ENCODE data around the gene PLEKHG5.

Gene PLEKHG5

DNA sequence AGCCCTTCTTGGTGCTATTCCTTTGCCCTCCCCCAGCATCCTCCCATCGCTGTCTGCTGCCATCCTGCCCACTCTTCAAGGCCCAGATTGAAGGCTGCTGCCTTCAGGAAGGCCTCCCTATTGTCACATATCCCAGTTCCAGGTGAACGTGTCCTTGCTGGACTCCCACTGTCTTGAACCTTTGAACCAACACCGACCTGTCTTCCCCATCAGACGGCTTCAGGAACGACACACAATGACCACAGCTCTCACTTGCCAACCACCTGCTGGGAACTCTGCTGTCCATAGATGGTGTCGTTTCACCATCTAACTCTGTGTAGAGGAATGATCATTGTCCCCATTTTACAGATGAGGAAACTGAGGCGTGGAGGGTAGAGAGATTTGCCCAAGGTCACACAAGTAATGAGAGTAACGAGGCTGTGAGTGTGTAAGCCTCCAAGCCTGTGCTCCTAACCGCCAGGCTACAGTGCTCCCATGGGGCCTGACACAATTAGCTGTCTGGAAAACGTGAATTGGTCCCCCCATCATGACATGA lies 9.9 kb upstream of the PLEKHG5 start:
- no peak overlapping the region for H3K4me3 ChIP-seq (ENCODE audit: insufficient read depth, low read length, poor library complexity, severe bottlenecking)
- no peaks in the 10 kb centered on the region for H3K79me2 ChIP-seq (ENCODE audit: insufficient read depth, low read length)
- no peak overlapping the region for H3K9ac ChIP-seq (ENCODE audit: low read length)
- no peaks in the 10 kb centered on the region for H3K9me3 ChIP-seq (ENCODE audit: insufficient read depth, low read length)
- no peaks in the 10 kb centered on the region for H3K27me3 ChIP-seq (ENCODE audit: low read length)
- no peak overlapping the region for H3K27ac ChIP-seq (ENCODE audit: low read depth, low read length)
- no peak overlapping the region for H2AFZ ChIP-seq (ENCODE audit: low read depth, low read length, severe bottlenecking)
- H3F3A ChIP-seq (ENCODE audit: insufficient read depth): no peaks in the 10 kb centered on the region
- no peaks in the 10 kb centered on the region for H4K20me1 ChIP-seq (ENCODE audit: low read depth, low read length)
- no peaks in the 10 kb centered on the region for H3K36me3 ChIP-seq (ENCODE audit: low read length)
- no peaks in the 10 kb centered on the region for H3K9me2 ChIP-seq (replicated peaks; ENCODE audit: insufficient read depth, low read length)
- no peak for TF ChIP-seq EZH2phosphoT487 (conservative IDR thresholded peaks at IDR 0.05; ENCODE audit: low read length)
- TF ChIP-seq, protein P1, sequence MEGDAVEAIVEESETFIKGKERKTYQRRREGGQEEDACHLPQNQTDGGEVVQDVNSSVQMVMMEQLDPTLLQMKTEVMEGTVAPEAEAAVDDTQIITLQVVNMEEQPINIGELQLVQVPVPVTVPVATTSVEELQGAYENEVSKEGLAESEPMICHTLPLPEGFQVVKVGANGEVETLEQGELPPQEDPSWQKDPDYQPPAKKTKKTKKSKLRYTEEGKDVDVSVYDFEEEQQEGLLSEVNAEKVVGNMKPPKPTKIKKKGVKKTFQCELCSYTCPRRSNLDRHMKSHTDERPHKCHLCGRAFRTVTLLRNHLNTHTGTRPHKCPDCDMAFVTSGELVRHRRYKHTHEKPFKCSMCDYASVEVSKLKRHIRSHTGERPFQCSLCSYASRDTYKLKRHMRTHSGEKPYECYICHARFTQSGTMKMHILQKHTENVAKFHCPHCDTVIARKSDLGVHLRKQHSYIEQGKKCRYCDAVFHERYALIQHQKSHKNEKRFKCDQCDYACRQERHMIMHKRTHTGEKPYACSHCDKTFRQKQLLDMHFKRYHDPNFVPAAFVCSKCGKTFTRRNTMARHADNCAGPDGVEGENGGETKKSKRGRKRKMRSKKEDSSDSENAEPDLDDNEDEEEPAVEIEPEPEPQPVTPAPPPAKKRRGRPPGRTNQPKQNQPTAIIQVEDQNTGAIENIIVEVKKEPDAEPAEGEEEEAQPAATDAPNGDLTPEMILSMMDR (IDR thresholded peaks at IDR 0.05; ENCODE audit: insufficient read depth, low read length, poor library complexity, severe bottlenecking): no peak
- no peak overlapping the region for H3K4me2 ChIP-seq (ENCODE audit: low read depth, low read length, poor library complexity, severe bottlenecking)

- TF ChIP-seq EZH2phosphoT487 (conservative IDR thresholded peaks at IDR 0.05; ENCODE audit: low read length): no peak
- TF ChIP-seq, protein P1 (IDR thresholded peaks at IDR 0.05; ENCODE audit: insufficient read depth, low read length, poor library complexity, severe bottlenecking): no peak
- no peak overlapping the region for H3K4me3 ChIP-seq (ENCODE audit: insufficient read depth, low read length, poor library complexity, severe bottlenecking)
- no peaks in the 10 kb centered on the region for H3F3A ChIP-seq (ENCODE audit: insufficient read depth)
- no peaks in the 10 kb centered on the region for H3K9me2 ChIP-seq (replicated peaks; ENCODE audit: insufficient read depth, low read length)
- H3K27ac ChIP-seq (ENCODE audit: low read depth, low read length): no peak overlapping the region
- no peaks in the 10 kb centered on the region for H3K36me3 ChIP-seq (ENCODE audit: low read length)
- no peak overlapping the region for H3K4me2 ChIP-seq (ENCODE audit: low read depth, low read length, poor library complexity, severe bottlenecking)
- H2AFZ ChIP-seq (ENCODE audit: low read depth, low read length, severe bottlenecking): no peak overlapping the region
- no peaks in the 10 kb centered on the region for H4K20me1 ChIP-seq (ENCODE audit: low read depth, low read length)
- no peaks in the 10 kb centered on the region for H3K9me3 ChIP-seq (ENCODE audit: insufficient read depth, low read length)
- H3K79me2 ChIP-seq (ENCODE audit: insufficient read depth, low read length): no peaks in the 10 kb centered on the region
- H3K9ac ChIP-seq (ENCODE audit: low read length): no peak overlapping the region
- no peaks in the 10 kb centered on the region for H3K27me3 ChIP-seq (ENCODE audit: low read length)
Observed at GRCh38 chr1:6500544-6501278, 9.2 kb upstream of the PLEKHG5 start.

DNA sequence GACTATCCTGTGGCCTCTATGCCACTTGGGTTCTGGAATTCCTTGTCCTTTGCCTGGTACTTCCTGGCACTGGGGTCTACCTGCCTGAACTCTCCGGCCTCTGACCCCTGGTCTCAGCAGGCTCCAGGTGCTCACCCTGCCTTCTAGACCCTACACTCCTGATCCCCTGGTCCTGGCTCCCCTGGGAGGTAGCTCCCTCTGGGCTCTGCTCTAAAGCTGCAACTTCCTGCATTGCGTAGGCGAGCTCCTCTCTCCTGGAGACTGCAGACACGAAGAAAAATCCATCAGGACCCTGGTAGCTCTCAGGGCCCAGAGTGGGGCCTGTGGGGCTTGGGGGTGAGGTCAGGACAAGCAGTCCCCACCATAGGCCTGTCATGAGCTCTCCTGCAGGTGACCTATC lies 7.8 kb upstream of the PLEKHG5 start:
- Histone ChIP-seq H3K9ac (ENCODE audit: low read length) (no peak overlapping the region), H3K4me2 (ENCODE audit: low read depth, low read length, poor library complexity, severe bottlenecking) (no peak overlapping the region), H4K20me1 (ENCODE audit: low read depth, low read length) (no peaks in the 10 kb centered on the region), H3K9me3 (ENCODE audit: insufficient read depth, low read length) (no peaks in the 10 kb centered on the region), H3K27ac (ENCODE audit: low read depth, low read length) (no peak overlapping the region), H3K36me3 (ENCODE audit: low read length) (no peaks in the 10 kb centered on the region), H3F3A (ENCODE audit: insufficient read depth) (no peaks in the 10 kb centered on the region), H3K79me2 (ENCODE audit: insufficient read depth, low read length) (no peaks in the 10 kb centered on the region), H3K27me3 (ENCODE audit: low read length) (no peaks in the 10 kb centered on the region), H3K4me3 (ENCODE audit: insufficient read depth, low read length, poor library complexity, severe bottlenecking) (no peak overlapping the region), H3K9me2 (replicated peaks; ENCODE audit: insufficient read depth, low read length) (no peaks in the 10 kb centered on the region), H2AFZ (ENCODE audit: low read depth, low read length, severe bottlenecking) (no peak overlapping the region)
- TF ChIP-seq, protein P1 (IDR thresholded peaks at IDR 0.05; ENCODE audit: insufficient read depth, low read length, poor library complexity, severe bottlenecking): no peak
- TF ChIP-seq EZH2phosphoT487 (conservative IDR thresholded peaks at IDR 0.05; ENCODE audit: low read length): no peak
